HG03558 (cell line): ENCODE data around the gene NRXN3.

Source experiments
- ATAC-seq: cut with Tn5 transposase; IDR thresholded peaks from one replicate; pipeline ENCODE4 v1.9.1; 2021; ENCODE audit warnings: moderate number of reproducible peaks; ENCODE audit not compliant: unreplicated experiment; ENCODE audit errors: extremely low read depth

The NRXN3 gene

DNA sequence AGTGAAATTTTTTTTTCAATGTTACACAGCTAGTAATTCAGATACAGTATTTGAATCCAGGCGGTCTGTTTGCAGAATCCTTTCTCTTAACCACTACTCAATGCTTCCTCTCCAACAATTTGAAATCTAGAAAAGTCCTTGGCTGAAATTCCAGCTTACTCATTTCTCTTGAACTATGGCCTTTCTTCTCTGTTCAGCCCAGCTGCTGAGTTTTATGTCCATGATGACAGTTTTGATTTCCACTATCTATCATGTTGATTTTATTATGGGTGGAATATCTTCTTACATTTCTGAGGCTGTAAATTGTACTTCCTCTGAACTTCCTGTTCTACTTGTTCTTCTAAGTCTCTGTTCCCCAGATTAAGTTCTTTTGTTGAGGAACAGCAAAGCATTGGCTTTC is 1725.8 kb downstream of the NRXN3 start:
- no peak for ATAC-seq

DNA sequence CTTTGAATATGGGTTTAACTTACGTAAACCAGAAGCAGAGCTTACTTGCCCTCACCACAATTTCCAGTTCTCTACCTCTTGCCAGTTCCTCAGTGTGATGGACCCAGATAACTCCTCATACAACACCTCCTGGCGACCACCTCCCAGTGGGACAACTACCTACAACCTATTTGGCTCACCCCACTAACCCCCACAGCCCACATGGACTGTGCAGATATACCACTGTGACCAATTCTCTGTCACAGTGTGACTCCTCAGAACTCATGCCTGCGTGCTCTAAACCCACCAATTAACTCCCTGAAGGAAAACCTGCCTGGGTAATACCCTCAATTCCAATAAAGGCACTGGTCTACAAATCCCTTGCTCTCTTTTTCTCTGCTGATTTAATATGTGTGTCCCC is 1729.4 kb downstream of the NRXN3 start:
- ATAC-seq, result no peak

DNA sequence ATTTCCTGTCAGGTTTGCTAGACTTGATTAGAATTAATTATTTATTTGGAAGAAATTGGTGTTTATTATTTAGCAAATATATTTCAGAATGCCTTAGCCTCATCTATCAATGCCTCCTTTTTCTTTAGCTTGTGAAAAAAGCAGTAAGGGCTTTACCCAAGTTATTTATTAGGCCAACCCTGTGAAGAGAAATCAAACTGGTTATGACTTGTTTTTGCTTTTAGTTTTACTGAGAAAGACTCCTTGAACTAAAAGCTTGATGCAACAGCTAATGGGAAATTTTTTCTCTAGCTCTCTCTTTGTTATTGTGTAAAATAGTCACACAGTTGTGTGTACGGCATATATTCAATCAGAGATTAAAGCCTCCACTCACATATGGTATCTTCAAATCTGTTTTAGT is 1734.3 kb downstream of the NRXN3 start:
- no peak for ATAC-seq

DNA sequence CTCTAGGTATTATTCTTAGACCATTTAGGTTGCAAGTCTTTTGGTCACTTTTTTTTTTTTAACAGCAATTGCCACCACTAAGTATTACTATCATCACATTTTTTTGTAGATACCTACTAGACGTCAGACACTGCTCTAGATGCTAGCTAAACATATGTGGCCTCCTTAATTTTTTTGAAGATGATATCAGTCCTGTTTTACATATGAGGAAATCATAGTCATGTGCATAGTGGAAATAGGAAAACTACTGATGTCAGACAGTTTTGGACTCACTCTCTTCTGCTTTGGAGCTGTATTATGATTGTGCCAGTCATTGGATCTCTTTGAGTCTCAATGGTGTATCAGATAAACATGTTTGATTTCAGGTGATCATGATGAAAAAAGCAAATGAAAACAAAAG is 1736.8 kb downstream of the NRXN3 start:
- ATAC-seq, result no peak

DNA sequence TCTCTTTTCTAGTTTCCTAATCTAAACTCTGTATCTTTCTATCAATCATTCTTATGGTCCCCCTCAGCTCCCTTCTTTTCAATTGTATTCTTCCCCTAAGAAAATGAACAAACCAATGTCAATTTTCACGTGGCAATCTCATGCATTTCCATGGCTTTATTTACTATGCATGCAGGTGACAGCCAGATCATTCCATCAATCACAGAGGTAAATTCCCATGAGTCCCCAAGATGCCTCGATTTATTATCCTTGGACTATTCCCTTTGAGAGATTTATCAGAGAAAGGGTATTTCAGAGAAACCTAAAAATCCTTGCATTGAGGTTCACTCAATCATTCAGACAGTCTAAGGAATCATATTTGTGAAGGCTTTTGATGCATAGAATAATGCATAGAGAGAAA is 1739.9 kb downstream of the NRXN3 start:
- no peak for ATAC-seq

DNA sequence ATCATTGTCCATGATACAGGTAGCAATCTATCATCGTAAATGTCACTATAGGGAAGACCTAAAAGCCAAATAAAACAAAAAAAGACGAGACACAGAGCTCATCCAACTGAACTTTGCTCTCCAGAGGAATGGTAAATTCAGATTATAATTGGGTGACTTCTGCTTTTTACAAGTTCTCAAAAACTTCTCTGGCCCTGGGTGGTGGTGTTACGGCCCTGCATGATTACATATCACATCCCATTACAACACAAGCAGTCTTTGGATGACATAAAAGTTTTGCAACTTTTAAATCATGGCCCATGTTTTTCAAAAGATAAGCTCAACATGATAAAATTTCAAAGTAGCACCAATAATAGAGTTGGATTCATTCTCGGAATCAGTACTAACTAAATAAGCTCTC is 1741.6 kb downstream of the NRXN3 start:
- ATAC-seq, result no peak

DNA sequence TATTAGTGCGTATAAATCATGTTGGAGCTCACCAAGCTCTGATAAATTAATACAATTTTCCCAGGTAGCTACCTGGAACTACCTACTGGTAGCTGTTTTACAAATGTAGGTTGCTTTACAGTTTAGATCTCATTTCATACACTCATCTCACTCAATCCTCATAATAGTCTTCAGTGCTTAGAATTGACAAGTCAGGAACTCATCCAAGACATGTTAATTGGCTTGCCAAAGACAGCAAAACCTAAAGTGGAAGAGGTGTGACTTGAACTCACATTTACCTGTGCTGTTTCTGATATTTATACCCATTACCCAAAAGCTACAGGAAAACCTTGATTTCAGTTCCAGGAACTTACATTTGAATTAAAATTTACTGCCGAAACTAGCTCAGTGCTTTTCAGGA is 1744.4 kb downstream of the NRXN3 start:
- no peak for ATAC-seq

DNA sequence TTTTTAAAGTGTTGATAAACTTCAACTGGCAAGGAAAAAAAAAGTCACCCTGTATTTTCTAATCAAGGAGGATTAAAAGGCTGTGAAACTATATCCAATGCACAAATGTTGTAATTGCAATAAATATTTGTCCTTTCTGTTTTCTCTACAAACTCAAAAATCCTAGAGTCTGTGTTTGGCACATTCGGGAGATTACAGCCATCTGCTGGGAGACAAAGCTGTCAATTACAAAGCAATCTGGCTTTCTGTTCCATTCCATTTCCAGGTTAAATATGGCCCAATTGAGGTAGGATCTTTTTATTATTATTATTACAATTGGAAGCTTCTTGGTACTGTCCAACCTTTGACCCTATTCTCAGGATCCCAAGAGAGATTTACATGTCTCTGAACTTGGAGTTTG is 1745.2 kb downstream of the NRXN3 start:
- no peak for ATAC-seq

DNA sequence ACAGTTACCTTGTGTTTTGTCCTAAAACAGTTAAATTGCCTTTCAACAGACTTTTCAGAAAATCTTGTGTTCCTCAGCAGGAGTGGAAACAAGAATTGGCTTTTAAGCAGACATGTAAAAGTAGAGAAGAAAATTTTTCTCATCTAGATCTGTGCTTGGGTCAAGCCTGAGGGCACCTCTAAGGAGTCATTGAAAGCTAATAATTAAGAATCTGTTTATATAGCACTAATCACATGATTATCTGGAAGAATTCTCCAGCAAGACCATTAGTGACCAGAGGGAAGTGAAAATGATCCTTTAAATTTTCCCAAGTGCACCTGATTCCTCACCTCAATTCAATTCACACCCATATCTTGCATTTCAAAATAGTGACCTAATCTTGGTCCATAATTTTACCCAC is 1746.1 kb downstream of the NRXN3 start:
- no peak for ATAC-seq

DNA sequence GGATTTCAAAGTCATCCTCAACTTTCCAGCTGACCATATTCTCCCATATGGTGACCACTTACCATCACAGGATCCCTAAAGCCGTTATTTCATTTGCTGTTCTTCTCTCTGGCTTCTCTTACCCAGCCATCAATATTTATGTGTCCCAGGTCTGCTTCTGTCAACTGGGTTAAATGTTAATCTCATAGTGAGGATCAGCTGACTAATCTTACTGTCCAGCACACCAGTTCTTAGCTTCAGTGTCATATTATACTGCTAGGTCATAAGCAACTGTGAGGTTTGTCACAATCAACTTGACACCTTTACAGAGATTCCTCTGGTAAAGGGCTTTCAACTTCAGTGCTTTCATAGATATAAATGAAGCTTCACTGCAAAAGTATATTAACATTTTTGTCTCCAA is 1746.7 kb downstream of the NRXN3 start:
- ATAC-seq, result no peak
